OCI-LY1 (cell line): ENCODE data around the gene C1QTNF1.

Experiments used
- CTCF ChIP-seq: fragments of 200-600 bp; sonication (generic), shearing (Covaris generic); IDR thresholded peaks from 2 replicates; pipeline ENCODE4 v1.5.1; 2017; ENCODE audit warnings: mild to moderate bottlenecking, antibody characterized with exemption, low read length, moderate library complexity, mixed read lengths
- EZH2 ChIP-seq: fragments of 200-600 bp; sonication (generic), shearing (Covaris generic); IDR thresholded peaks from 2 replicates; pipeline ENCODE4 v1.8.0; 2017; ENCODE audit warnings: borderline replicate concordance, mixed run types, mild to moderate bottlenecking, antibody characterized with exemption, low read length, moderate library complexity, mixed read lengths

GRCh38 chr17:79044462-79044861, 20.5 kb downstream of the C1QTNF1 start:
- TF ChIP-seq EZH2 (no peak), CTCF (no peak)
